HG03045 (cell line): ENCODE data around the gene KRT83.

Experiments
- ATAC-seq: cut with Tn5 transposase; IDR thresholded peaks from one replicate; pipeline ENCODE4 v1.9.1; 2021; ENCODE audit warnings: mild to moderate bottlenecking, moderate library complexity; ENCODE audit not compliant: unreplicated experiment

KRT83 gene

GRCh38 chr12:52320784-52321400, at the start of gene KRT83:
TSS of gene KRT83 (minus strand) at chr12:52321398. CDS start at chr12:52321335, 63 bp downstream.
- ATAC-seq: no peak

- no peak for ATAC-seq
Observed at GRCh38 chr12:52369809-52370208, 48.6 kb upstream of the KRT83 start.

GRCh38 chr12:52369211-52369610, 48.0 kb upstream of the KRT83 start:
- ATAC-seq: no peak

GRCh38 chr12:52368508-52368907, 47.3 kb upstream of the KRT83 start:
- no peak for ATAC-seq

GRCh38 chr12:52367876-52368275, 46.7 kb upstream of the KRT83 start:
- ATAC-seq: no peak

- no peak for ATAC-seq
Observed at GRCh38 chr12:52366738-52367485, 45.7 kb upstream of the KRT83 start, which contains the start of gene KRT85. TSS of gene KRT85 (minus strand) at chr12:52367481. CDS start at chr12:52367405, 76 bp downstream.

GRCh38 chr12:52364901-52365489, 43.8 kb upstream of the KRT83 start:
- no peak for ATAC-seq

- ATAC-seq: no peak
Observed at GRCh38 chr12:52364061-52364460, 42.9 kb upstream of the KRT83 start.

- ATAC-seq: no peak
Observed at GRCh38 chr12:52363111-52363679, 42.0 kb upstream of the KRT83 start.

- ATAC-seq: no peak
Observed at GRCh38 chr12:52362118-52362726, 41.0 kb upstream of the KRT83 start.

- ATAC-seq: no peak
Observed at GRCh38 chr12:52361553-52361952, 40.4 kb upstream of the KRT83 start.

GRCh38 chr12:52360663-52361271, 39.6 kb upstream of the KRT83 start:
- ATAC-seq: no peak

GRCh38 chr12:52360106-52360662, 39.0 kb upstream of the KRT83 start:
- no peak for ATAC-seq

- no peak for ATAC-seq
Observed at GRCh38 chr12:52359621-52360061, 38.4 kb upstream of the KRT83 start.

- peak; percentile 81 for ATAC-seq
Observed at GRCh38 chr12:52358575-52359350, 37.6 kb upstream of the KRT83 start.

GRCh38 chr12:52356762-52357580, 35.8 kb upstream of the KRT83 start:
- no peak for ATAC-seq

- no peak for ATAC-seq
Observed at GRCh38 chr12:52356031-52356761, 35.0 kb upstream of the KRT83 start.

GRCh38 chr12:52355176-52355575, 34.0 kb upstream of the KRT83 start:
- ATAC-seq: no peak
